Activated T-cell treated with anti-CD3 and anti-CD28 coated beads, Interleukin-2, amount 50 U/mL, for 24 hours (primary cell): ENCODE results near the gene CRACR2B.
A peak's percentile ranks its signal among the peaks of the same experiment; 100 is the strongest.

Experiments
- DNase-seq: peaks from one replicate; pipeline ENCODE4 v3.0.0-alpha.2; 2020
- H3K27ac Mint-ChIP-seq: 2 replicates; pipeline ENCODE4 v1.8.0; 2020; ENCODE audit warnings: mild to moderate bottlenecking, mixed read lengths
- H3K27me3 Mint-ChIP-seq: 2 replicates; pipeline ENCODE4 v1.8.0; 2020; ENCODE audit warnings: mixed read lengths
- H3K36me3 Mint-ChIP-seq: 2 replicates; pipeline ENCODE4 v1.8.0; 2020; ENCODE audit warnings: low read depth, mixed read lengths
- H3K4me1 Mint-ChIP-seq: 2 replicates; pipeline ENCODE4 v1.8.0; 2020; ENCODE audit warnings: low read depth, mixed read lengths
- H3K4me3 Mint-ChIP-seq: 2 replicates; pipeline ENCODE4 v1.8.0; 2020; ENCODE audit warnings: mild to moderate bottlenecking, moderate library complexity, mixed read lengths
- H3K9me3 Mint-ChIP-seq: 2 replicates; pipeline ENCODE4 v1.8.0; 2020; ENCODE audit warnings: mixed read lengths

Gene CRACR2B

DNA sequence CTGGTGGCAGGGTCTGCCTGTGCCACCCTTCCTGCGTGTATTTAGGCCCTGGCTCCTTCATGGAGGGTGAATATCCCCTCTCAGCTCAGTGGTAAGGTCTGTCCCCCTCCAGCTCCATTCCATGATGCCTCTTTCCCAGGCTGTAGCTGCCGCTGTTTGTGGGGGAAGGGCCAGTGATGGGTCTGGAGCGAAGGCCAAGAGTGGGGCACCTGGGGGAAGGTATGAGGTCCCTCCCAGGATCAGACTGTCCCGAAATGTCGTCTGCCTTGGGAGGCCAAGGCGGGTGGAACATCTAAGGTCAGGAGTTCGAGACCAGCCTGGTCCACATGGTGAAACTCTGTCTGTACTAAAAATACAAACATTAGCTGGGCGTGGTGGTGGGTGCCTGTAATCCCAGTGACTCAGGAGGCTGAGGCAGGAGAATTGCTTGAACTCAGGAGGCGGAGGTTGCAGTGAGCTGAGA, 6.2 kb downstream of the CRACR2B start:
- Mint-ChIP-seq H3K4me3 (peak overlapping the region; percentile 71), H3K36me3 (peaks cover 29% of the 10 kb centered on the region), H3K27ac (peak overlapping the region; percentile 52), H3K9me3 (no peaks in the 10 kb centered on the region), H3K27me3 (peaks cover 37% of the 10 kb centered on the region), H3K4me1 (peaks cover 36% of the 10 kb centered on the region)
- DNase-seq, result no peak

DNA sequence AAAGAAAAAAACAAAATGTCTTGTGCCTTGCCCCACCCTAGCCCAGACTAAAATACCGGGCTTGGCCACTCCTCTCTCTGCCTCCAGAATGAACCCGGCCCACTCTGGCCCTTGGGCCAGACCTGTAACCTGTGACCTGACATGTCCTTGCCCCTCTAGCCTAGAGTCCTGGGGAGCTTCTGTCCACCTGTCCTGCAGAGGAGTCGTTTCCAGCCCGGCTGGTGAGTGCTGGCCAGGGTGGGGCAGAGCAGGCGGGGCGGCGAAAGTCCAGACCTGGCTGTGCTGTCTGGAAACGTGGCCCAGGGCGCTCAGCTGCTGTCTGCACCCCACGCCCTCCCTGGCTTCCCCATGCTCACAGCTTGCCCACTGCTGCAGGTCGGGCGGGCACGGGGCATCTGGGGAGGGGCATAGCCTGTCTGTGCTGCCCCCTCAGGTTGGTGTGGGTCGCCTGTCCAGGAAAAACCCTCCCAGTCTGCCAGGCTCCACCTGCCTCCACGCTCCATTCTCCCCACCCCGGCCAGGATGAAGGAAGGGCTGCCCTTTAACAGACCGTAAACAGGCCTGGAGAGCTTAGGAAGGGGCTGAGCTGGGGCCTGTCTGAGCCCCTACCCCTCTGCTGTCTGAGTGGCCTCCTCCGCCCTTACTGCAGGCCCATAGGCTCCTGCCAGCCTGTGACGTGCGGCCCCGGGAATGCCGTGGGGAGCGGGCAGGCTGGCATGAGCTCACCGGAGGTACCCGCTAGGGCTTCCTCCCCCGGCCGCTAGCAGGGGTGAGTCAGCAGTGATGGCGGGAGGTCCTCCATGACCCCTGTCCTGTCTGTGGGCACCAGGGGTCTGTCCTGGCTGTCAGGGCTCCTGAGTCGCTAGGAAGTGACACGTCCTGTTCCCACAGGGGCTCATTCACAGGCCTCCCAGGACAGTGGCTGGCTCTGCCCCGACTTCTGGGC, 6.9 kb downstream of the CRACR2B start:
- Mint-ChIP-seq H3K27ac (no peak overlapping the region), H3K9me3 (no peaks in the 10 kb centered on the region), H3K4me3 (peak overlapping the region; percentile 71), H3K4me1 (peaks cover 31% of the 10 kb centered on the region), H3K36me3 (peaks cover 37% of the 10 kb centered on the region), H3K27me3 (peaks cover 29% of the 10 kb centered on the region)
- DNase-seq, result no peak

DNA sequence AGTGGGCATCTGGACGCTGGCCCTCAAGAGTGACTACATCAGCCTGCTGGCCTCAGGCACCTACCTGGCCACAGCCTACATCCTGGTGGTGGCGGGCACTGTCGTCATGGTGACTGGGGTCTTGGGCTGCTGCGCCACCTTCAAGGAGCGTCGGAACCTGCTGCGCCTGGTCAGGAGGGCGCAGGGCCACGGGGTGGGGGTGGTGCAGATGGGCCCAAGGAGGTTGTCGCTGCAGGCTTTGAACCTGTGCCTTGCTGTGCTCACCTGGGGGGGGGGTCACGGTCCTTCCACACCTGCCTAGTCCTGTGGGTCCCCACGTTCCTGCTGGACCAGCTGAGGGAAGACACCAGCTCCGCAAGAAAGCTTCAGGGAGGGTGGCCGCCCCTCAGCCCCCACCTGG, 8.6 kb downstream of the CRACR2B start:
- Mint-ChIP-seq H3K27me3 (peaks cover 14% of the 10 kb centered on the region), H3K9me3 (no peaks in the 10 kb centered on the region), H3K4me3 (no peak overlapping the region), H3K27ac (no peak overlapping the region), H3K36me3 (peaks cover 53% of the 10 kb centered on the region), H3K4me1 (peaks cover 35% of the 10 kb centered on the region)
- DNase-seq, result no peak

DNA sequence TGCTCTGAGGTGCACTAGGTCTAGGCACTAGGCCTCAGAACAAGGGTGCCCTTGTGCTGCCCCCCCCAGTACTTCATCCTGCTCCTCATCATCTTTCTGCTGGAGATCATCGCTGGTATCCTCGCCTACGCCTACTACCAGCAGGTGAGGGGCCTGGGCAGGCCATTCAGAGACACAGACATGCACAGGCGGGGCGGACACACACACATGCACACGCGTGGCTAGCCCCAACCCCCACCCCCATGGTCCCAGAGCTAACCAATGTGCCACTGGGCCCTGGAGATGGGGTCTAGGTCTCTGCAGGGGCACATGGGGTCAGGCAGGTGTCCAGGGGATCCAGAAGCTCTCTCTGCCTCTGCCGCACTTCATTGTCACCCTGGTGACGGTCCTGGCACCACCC, 9.0 kb downstream of the CRACR2B start:
- peaks cover 10% of the 10 kb centered on the region for H3K27me3 Mint-ChIP-seq
- peaks cover 35% of the 10 kb centered on the region for H3K4me1 Mint-ChIP-seq
- H3K27ac Mint-ChIP-seq, result no peak overlapping the region
- DNase-seq, result no peak
- H3K36me3 Mint-ChIP-seq, result peaks cover 56% of the 10 kb centered on the region
- H3K4me3 Mint-ChIP-seq, result no peak overlapping the region
- no peaks in the 10 kb centered on the region for H3K9me3 Mint-ChIP-seq

DNA sequence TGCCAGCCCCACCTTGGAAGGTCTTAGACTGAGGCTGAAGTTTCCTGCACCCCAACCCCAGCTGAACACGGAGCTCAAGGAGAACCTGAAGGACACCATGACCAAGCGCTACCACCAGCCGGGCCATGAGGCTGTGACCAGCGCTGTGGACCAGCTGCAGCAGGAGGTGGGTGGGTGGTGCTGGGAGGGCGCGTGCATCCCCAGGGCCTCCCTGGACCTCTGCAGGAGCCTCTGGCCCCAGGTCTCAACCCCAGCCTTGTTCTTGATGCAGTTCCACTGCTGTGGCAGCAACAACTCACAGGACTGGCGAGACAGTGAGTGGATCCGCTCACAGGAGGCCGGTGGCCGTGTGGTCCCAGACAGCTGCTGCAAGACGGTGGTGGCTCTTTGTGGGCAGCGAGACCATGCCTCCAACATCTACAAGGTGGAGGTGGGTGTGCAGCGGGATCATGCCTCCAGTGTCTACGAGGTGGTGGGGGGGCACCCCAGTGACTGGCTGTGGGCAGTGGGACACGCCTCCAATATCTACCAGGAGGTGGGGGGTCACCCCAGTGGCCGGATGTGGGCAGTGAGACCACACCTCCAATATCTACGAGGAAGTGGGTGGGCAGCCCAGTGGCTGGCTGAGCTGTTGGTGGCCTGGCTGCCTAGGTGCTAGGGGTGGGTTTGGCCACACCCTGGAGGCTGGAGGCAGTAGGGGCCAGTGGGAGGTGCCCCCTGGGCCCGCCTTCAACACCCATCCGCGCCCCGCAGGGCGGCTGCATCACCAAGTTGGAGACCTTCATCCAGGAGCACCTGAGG, 9.7 kb downstream of the CRACR2B start:
- Mint-ChIP-seq H3K36me3 (peaks cover 59% of the 10 kb centered on the region), H3K27me3 (peaks cover 4% of the 10 kb centered on the region), H3K9me3 (no peaks in the 10 kb centered on the region), H3K4me3 (no peak overlapping the region), H3K4me1 (peaks cover 32% of the 10 kb centered on the region), H3K27ac (no peak overlapping the region)
- DNase-seq, result no peak

DNA sequence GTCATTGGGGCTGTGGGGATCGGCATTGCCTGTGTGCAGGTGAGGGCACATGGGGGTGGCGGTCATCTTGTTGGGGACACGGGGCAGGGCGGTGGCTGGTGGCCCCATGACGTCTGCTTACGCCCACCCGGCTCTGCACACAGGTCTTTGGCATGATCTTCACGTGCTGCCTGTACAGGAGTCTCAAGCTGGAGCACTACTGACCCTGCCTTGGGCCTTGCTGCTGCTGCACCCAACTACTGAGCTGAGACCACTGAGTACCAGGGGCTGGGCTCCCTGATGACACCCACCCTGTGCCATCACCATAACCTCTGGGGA, 10.2 kb downstream of the CRACR2B start:
- H3K9me3 Mint-ChIP-seq, result no peaks in the 10 kb centered on the region
- H3K4me3 Mint-ChIP-seq, result no peak overlapping the region
- peaks cover 59% of the 10 kb centered on the region for H3K36me3 Mint-ChIP-seq
- peaks cover 32% of the 10 kb centered on the region for H3K4me1 Mint-ChIP-seq
- H3K27ac Mint-ChIP-seq, result no peak overlapping the region
- peaks cover 4% of the 10 kb centered on the region for H3K27me3 Mint-ChIP-seq
- no peak for DNase-seq

DNA sequence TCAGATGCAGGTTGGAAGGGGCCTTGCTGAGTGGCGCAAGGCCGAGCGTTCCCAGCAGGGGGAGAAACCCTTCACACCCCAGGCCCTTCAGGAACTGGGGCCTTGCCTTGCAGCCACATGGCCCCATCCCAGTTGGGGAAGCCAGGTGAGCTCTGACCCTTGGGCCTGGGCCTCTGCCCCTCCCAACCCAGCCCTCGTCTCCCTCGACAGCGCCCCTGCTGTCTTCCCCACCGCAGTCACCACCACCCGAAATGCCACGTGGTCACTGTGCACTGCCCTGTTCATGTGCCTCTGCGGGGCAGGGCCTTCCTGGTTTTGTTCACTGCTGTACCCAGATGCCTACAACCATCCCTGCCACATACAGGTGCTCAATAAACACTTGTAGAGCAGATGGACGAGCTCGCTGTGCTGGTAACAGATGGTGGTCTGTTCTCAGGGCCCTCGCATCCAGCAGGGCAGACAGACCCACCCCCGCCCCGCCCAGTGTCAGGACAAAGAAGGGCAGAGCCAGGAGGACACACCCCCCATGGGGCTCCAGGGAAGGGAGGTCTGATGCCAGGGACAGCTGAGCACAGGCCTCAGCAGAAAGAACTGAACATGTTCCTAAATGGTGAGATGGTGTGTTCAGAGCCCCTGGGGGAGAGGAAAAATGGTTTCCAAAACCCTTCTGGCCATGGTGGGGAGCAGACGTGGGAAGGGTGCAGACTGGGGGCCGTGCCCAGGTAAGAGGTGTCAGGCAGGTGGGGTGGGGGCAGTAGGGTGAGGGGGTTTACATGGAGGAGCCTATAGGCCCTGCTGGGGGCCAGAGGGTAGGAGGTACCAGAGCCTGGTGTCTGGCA, 10.9 kb downstream of the CRACR2B start:
- H3K4me1 Mint-ChIP-seq, result peaks cover 34% of the 10 kb centered on the region

DNA sequence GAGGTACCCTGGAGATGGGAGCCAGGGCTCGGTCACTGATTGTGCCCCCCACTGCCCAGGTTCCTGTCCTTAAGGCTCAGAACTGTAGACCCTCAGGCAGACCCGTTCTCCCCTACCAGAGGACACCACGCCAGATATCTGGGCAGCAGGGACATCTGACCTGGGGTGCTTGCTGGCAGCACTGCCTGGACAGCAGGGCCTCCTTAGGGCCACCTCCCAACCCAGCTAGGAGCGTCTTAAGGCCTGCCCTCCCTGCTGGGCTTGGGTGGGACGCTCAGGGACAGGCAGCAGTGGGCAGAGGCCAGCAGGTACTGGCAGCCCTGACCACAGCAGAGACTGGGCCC, 11.5 kb downstream of the CRACR2B start:
- Mint-ChIP-seq H3K36me3 (peaks cover 59% of the 10 kb centered on the region), H3K4me3 (no peak overlapping the region), H3K27ac (no peak overlapping the region), H3K4me1 (peaks cover 34% of the 10 kb centered on the region), H3K27me3 (no peaks in the 10 kb centered on the region), H3K9me3 (no peaks in the 10 kb centered on the region)
- DNase-seq, result no peak

More for the DNA sequence above, 10.9 kb downstream of the CRACR2B start:
- Mint-ChIP-seq H3K4me3 (no peak overlapping the region), H3K9me3 (no peaks in the 10 kb centered on the region), H3K27me3 (peaks cover 4% of the 10 kb centered on the region), H3K27ac (no peak overlapping the region), H3K36me3 (peaks cover 59% of the 10 kb centered on the region)
- DNase-seq, result no peak

DNA sequence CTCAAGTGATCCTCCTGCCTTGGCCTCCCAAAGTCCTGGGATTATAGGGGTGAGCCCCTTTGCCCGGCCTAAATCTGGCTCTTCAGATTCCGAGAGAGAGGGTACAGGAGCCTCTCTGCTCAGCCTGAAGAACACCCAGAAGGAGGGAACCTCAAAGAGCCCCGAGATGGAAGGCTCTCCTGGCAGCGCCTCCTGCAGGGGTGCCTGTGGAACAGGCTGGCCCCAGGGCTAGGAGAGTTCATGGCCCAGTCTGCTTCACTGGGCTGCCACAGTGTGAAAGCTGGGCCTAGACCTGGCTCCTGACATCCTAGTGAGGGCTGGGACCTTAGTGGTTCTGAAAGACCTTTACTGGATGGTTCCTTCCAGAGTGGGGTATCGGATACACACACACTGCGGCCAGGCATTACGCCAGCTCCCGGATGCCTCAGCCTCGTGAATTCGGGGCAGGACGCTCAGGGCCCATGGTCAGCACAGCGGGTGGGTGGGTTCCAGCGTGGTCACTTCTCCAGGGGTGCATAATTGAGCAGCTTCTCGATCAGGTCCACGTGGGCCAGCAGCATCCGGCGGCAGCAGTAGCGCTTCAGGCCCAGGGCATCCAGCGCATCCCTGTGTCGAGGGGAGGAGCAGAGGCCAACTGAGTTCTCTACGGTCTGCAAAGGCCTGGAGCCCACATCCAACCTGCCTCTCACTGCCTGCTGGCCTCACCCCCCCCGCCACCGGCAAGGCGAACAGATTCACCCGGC, 12.3 kb downstream of the CRACR2B start:
- no peak for DNase-seq
- H3K9me3 Mint-ChIP-seq, result no peaks in the 10 kb centered on the region
- H3K27ac Mint-ChIP-seq, result peak overlapping the region; percentile 62
- H3K4me1 Mint-ChIP-seq, result peaks cover 31% of the 10 kb centered on the region
- no peaks in the 10 kb centered on the region for H3K27me3 Mint-ChIP-seq
- H3K36me3 Mint-ChIP-seq, result peaks cover 59% of the 10 kb centered on the region
- peak overlapping the region; percentile 90 for H3K4me3 Mint-ChIP-seq

DNA sequence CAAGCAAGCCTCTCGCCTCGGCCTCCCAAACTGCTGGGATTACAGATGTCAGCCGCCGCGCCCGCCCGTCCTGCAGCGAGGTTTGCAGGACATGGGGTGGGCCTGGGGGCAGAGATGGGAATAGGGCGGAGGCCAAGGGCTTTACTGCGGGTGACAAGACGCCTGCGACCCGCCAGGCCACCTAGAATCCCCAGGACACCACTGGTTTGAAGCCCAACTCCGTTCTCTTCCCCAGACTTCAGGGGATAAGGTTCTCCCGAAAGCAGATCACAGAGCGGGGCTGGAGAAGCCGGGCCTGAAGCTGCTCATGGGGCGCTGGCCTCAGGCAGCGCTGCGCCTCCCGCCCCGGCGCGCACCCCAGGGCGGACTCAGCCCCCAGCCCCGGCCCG, 14.3 kb downstream of the CRACR2B start:
- Mint-ChIP-seq H3K36me3 (peaks cover 48% of the 10 kb centered on the region), H3K4me1 (peaks cover 29% of the 10 kb centered on the region), H3K9me3 (no peaks in the 10 kb centered on the region), H3K4me3 (peak overlapping the region; percentile 90), H3K27me3 (no peaks in the 10 kb centered on the region), H3K27ac (peak overlapping the region; percentile 88)
- DNase-seq, result no peak

DNA sequence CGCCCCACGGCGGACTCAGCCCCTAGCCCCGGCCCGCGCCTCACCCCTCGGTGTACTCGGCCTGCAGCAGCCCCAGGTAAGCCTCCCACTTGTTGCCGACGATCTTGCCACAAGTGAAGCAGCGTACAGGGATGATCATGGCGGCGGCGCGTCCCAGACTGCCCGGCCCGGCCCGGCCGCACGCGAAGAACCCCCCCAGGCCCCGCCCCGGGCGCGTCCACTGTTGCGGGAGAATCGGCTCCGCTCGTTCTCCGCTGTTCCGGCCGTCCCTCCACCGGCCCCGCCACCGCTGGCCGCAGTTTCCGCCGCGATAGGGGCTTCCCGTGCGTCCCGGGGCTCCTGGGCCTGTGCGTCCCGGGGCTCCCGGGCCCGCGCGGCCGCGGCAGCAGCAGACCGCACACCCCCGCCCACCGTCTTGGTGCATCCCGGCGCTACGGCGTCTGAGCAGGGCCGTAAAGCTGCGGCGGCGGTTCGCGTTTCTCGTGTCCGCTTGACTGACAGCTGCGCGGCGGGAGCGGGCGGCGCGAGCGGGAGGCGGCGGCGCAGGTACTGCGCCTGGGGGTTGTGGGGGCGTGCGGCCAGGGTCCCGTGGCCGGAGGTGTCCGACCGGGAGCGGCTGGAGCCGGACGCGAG, 14.8 kb downstream of the CRACR2B start, which contains the start of the genes POLR2L and TSPAN4:
POLR2L (minus strand) TSS at position 160 of the 633 bp plus-strand sequence; CDS start at position 139, 21 bp downstream.
TSPAN4 (plus strand) TSS at position 483 of the 633 bp plus-strand sequence. CDS start 7,453 bp downstream, outside the sequence.
- Mint-ChIP-seq H3K4me3 (peak within 1 kb of the TSS; percentile 90), H3K27me3 (no peaks in the 10 kb centered on the region)

DNA sequence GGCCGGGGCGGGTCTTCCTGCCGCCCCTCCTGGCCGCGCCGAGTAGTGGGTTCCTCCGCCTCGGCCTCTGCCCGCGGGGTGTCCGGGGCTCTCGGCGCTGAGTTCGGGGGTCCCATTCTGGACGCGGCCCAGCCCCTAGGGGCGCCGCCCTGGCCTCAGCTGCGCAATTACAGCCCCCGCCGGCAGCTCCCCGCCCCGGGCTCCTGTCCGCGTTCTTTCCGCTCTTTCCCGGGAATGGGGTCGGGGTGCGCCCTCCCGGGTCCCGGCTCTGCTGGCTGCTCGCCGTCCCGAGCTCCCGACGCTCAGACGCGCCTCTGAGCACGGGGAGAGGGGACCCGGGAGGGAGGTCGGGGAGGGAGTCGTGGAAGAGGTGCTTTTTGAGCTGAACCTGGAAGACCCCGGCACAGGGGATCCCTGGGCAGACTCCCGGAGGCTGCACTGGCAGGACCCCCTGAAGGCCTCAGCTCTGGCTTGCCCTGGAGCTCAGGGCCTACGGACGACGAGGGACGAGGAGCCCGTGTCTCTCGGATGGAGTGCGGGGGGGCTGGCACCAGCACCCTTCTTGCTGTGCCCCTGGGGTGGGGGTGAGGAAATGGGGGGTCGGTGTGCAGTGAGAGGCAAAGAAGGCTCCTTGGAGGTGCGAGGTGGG, 15.5 kb downstream of the CRACR2B start:
- Mint-ChIP-seq H3K9me3 (no peaks in the 10 kb centered on the region), H3K36me3 (peaks cover 37% of the 10 kb centered on the region), H3K27me3 (no peaks in the 10 kb centered on the region), H3K4me3 (peak overlapping the region; percentile 78), H3K27ac (peak overlapping the region; percentile 57), H3K4me1 (peaks cover 29% of the 10 kb centered on the region)
- DNase-seq, result no peak

More for the DNA sequence above, 14.8 kb downstream of the CRACR2B start, which contains the start of the genes POLR2L and TSPAN4:
- no peaks in the 10 kb centered on the region for H3K9me3 Mint-ChIP-seq
- H3K4me1 Mint-ChIP-seq, result peaks cover 29% of the 10 kb centered on the region
- DNase-seq, result peak; percentile 94
- H3K36me3 Mint-ChIP-seq, result peaks cover 44% of the 10 kb centered on the region
- peak within 1 kb of the TSS; percentile 88 for H3K27ac Mint-ChIP-seq
